ENCODE measurements around the gene ZNF792. TPM values are rescaled to one million over a fixed set of nuclear protein-coding genes. Genes with fewer than 3 reads are reported as not detected.

Gene ZNF792
- 3.1 to 4.1 TPM (median 3.2 TPM) in 3 replicates for total RNA-seq
- long read RNA-seq, partial matches to known transcripts, result 0 of 2 reads
- long read RNA-seq, other reads (novel, unspliced or antisense), result 1 of 2 reads

GRCh38 chr19:34963573-34964406 is at the start of gene ZNF792:
Gene ZNF792 (minus strand): TSS chr19:34964229. CDS start chr19:34963662, 567 bp downstream.
- peak; percentile 92 for DNase-seq (ENCODE audit: low spot score)
- peaks cover 21% of the 10 kb centered on the region for H3K36me3 Mint-ChIP-seq (ENCODE audit: low read depth)
- peaks cover 24% of the 10 kb centered on the region for H3K9me3 Mint-ChIP-seq (ENCODE audit: low read depth)

GRCh38 chr19:35013041-35013819 is 49.2 kb upstream of the ZNF792 start:
- no peak for DNase-seq (ENCODE audit: low spot score)
- no peak overlapping the region for H3K27ac Mint-ChIP-seq (ENCODE audit: unreplicated experiment)
- H3K4me3 Mint-ChIP-seq (ENCODE audit: unreplicated experiment), result no peak overlapping the region
- no peaks in the 10 kb centered on the region for H3K9me3 Mint-ChIP-seq (ENCODE audit: low read depth)
- H3K36me3 Mint-ChIP-seq (ENCODE audit: low read depth), result peaks cover 24% of the 10 kb centered on the region
- H3K27me3 Mint-ChIP-seq (ENCODE audit: low read depth), result no peaks in the 10 kb centered on the region
- no peaks in the 10 kb centered on the region for H3K4me1 Mint-ChIP-seq (ENCODE audit: low read depth)
- peak; percentile 88 for TF ChIP-seq CTCF (IDR thresholded peaks at IDR 0.05)

More at GRCh38 chr19:34963573-34964406, at the start of gene ZNF792:
- Mint-ChIP-seq H3K4me3 (ENCODE audit: unreplicated experiment) (peak within 1 kb of the TSS; percentile 84), H3K4me1 (ENCODE audit: low read depth) (peaks cover 17% of the 10 kb centered on the region), H3K27ac (ENCODE audit: unreplicated experiment) (peak within 1 kb of the TSS; percentile 49), H3K27me3 (ENCODE audit: low read depth) (peaks cover 4% of the 10 kb centered on the region)
- TF ChIP-seq CTCF (IDR thresholded peaks at IDR 0.05), result peak; percentile 7

- no peak for TF ChIP-seq CTCF (IDR thresholded peaks at IDR 0.05)
- H3K27ac Mint-ChIP-seq (ENCODE audit: unreplicated experiment), result no peak overlapping the region
- DNase-seq (ENCODE audit: low spot score), result no peak
- H3K36me3 Mint-ChIP-seq (ENCODE audit: low read depth), result peaks cover 16% of the 10 kb centered on the region
- no peaks in the 10 kb centered on the region for H3K27me3 Mint-ChIP-seq (ENCODE audit: low read depth)
- no peaks in the 10 kb centered on the region for H3K9me3 Mint-ChIP-seq (ENCODE audit: low read depth)
- H3K4me1 Mint-ChIP-seq (ENCODE audit: low read depth), result no peaks in the 10 kb centered on the region
- H3K4me3 Mint-ChIP-seq (ENCODE audit: unreplicated experiment), result no peak overlapping the region
Measured at GRCh38 chr19:35011737-35012682, 48.0 kb upstream of the ZNF792 start.

- TF ChIP-seq CTCF (IDR thresholded peaks at IDR 0.05), result no peak
- Mint-ChIP-seq H3K36me3 (ENCODE audit: low read depth) (peaks cover 16% of the 10 kb centered on the region), H3K4me1 (ENCODE audit: low read depth) (peaks cover 7% of the 10 kb centered on the region), H3K4me3 (ENCODE audit: unreplicated experiment) (no peak overlapping the region), H3K27ac (ENCODE audit: unreplicated experiment) (no peak overlapping the region), H3K27me3 (ENCODE audit: low read depth) (no peaks in the 10 kb centered on the region), H3K9me3 (ENCODE audit: low read depth) (no peaks in the 10 kb centered on the region)
- no peak for DNase-seq (ENCODE audit: low spot score)
Measured at GRCh38 chr19:35011091-35011689, 47.2 kb upstream of the ZNF792 start.

Measured in chondrocyte (in vitro differentiated cells).